DOHH2 (cell line): ENCODE results near the gene OR52N2.

Experiments
- H3F3A ChIP-seq: fragments of 200-600 bp; sonication (generic), shearing (Covaris generic); 2 replicates; pipeline ENCODE4 v1.6.0; 2016; ENCODE audit warnings: antibody characterized with exemption, mild to moderate bottlenecking; ENCODE audit not compliant: control insufficient read depth, insufficient read depth
- H3K27ac ChIP-seq: fragments of 200-600 bp; sonication (generic); 2 replicates; pipeline ENCODE4 v1.5.1; 2014; ENCODE audit warnings: low read depth, mild to moderate bottlenecking, low read length, moderate library complexity
- H3K27me3 ChIP-seq: fragments of 200-600 bp; sonication (generic); 2 replicates; pipeline ENCODE4 v1.6.1; 2014; ENCODE audit warnings: mild to moderate bottlenecking, low read length, mixed read lengths; ENCODE audit not compliant: control insufficient read depth
- H3K36me3 ChIP-seq: fragments of 200-600 bp; sonication (generic); 2 replicates; pipeline ENCODE4 v1.6.1; 2014; ENCODE audit warnings: mild to moderate bottlenecking, low read length, moderate library complexity, mixed read lengths; ENCODE audit not compliant: control insufficient read depth
- H3K4me1 ChIP-seq: fragments of 200-600 bp; sonication (generic); 2 replicates; pipeline ENCODE4 v1.6.1; 2014; ENCODE audit warnings: mild to moderate bottlenecking, low read length, mixed read lengths; ENCODE audit not compliant: control insufficient read depth
- H3K4me2 ChIP-seq: fragments of 200-600 bp; sonication (generic); 2 replicates; pipeline ENCODE4 v1.6.0; 2014; ENCODE audit warnings: mild to moderate bottlenecking, low read length, moderate library complexity
- H3K4me3 ChIP-seq: fragments of 200-600 bp; sonication (generic); 2 replicates; pipeline ENCODE4 v1.5.1; 2014; ENCODE audit warnings: mild to moderate bottlenecking, low read length, mixed read lengths
- H3K79me2 ChIP-seq: fragments of 200-600 bp; sonication (generic); 2 replicates; pipeline ENCODE4 v1.6.1; 2014; ENCODE audit warnings: mild to moderate bottlenecking, low read length, mixed read lengths; ENCODE audit not compliant: control insufficient read depth
- H3K9me2 ChIP-seq: fragments of 200-600 bp; sonication (generic); replicated peaks from 2 replicates; pipeline ENCODE4 v1.6.1; 2014; ENCODE audit warnings: mild to moderate bottlenecking, low read length, mixed read lengths; ENCODE audit not compliant: control insufficient read depth
- H3K9me3 ChIP-seq: fragments of 200-600 bp; sonication (generic); 2 replicates; pipeline ENCODE4 v1.6.1; 2014; ENCODE audit warnings: antibody characterized with exemption, low read length, mixed read lengths; ENCODE audit not compliant: control insufficient read depth, insufficient read depth
- H4K20me1 ChIP-seq: fragments of 200-600 bp; sonication (generic); 2 replicates; pipeline ENCODE4 v1.6.0; 2014; ENCODE audit warnings: low read depth, mild to moderate bottlenecking, antibody characterized with exemption, low read length, moderate library complexity; ENCODE audit not compliant: control insufficient read depth, insufficient read depth
- CTCF ChIP-seq: fragments of 200-600 bp; sonication (generic); IDR thresholded peaks from one replicate; pipeline ENCODE4 v1.5.1; 2014; ENCODE audit warnings: antibody characterized with exemption, mild to moderate bottlenecking, low read depth, low read length; ENCODE audit not compliant: poor library complexity, severe bottlenecking
- EZH2phosphoT487 ChIP-seq: fragments of 200-600 bp; sonication (generic); IDR thresholded peaks from 2 replicates; pipeline ENCODE4 v1.6.1; 2017; ENCODE audit warnings: borderline replicate concordance, mild to moderate bottlenecking, antibody characterized with exemption, low read length, moderate library complexity, mixed read lengths

OR52N2 gene

GRCh38 chr11:5851002-5851401 is 42.3 kb downstream of the OR52N2 start:
- no peaks in the 10 kb centered on the region for H3K9me3 ChIP-seq
- no peaks in the 10 kb centered on the region for H3K4me1 ChIP-seq
- no peaks in the 10 kb centered on the region for H3F3A ChIP-seq
- H3K4me3 ChIP-seq, result no peak overlapping the region
- no peaks in the 10 kb centered on the region for H3K36me3 ChIP-seq
- H3K27ac ChIP-seq, result no peak overlapping the region
- no peaks in the 10 kb centered on the region for H3K27me3 ChIP-seq
- H3K79me2 ChIP-seq, result no peaks in the 10 kb centered on the region
- no peak overlapping the region for H3K4me2 ChIP-seq
- no peak for TF ChIP-seq CTCF
- TF ChIP-seq EZH2phosphoT487, result no peak
- no peaks in the 10 kb centered on the region for H3K9me2 ChIP-seq
- H4K20me1 ChIP-seq, result no peaks in the 10 kb centered on the region

GRCh38 chr11:5857590-5857989 is 48.9 kb downstream of the OR52N2 start, which contains the start of gene OR52E8:
OR52E8 (minus strand) TSS chr11:5857690; CDS start chr11:5857690, 0 bp downstream.
- Histone ChIP-seq H3K4me3 (no peak within 1 kb of the TSS), H3K27ac (no peak within 1 kb of the TSS), H3K4me2 (no peak within 1 kb of the TSS), H3K27me3 (no peaks in the 10 kb centered on the region), H4K20me1 (no peaks in the 10 kb centered on the region), H3K9me3 (no peaks in the 10 kb centered on the region), H3K4me1 (no peaks in the 10 kb centered on the region), H3K36me3 (no peaks in the 10 kb centered on the region), H3K9me2 (no peaks in the 10 kb centered on the region), H3F3A (no peaks in the 10 kb centered on the region), H3K79me2 (no peaks in the 10 kb centered on the region)
- TF ChIP-seq CTCF, result no peak
- TF ChIP-seq EZH2phosphoT487, result no peak

GRCh38 chr11:5865826-5866225 is 57.1 kb downstream of the OR52N2 start:
- no peaks in the 10 kb centered on the region for H3K27me3 ChIP-seq
- H3K27ac ChIP-seq, result no peak overlapping the region
- no peak overlapping the region for H3K4me2 ChIP-seq
- H3K36me3 ChIP-seq, result no peaks in the 10 kb centered on the region
- no peak for TF ChIP-seq CTCF
- TF ChIP-seq EZH2phosphoT487, result no peak
- no peaks in the 10 kb centered on the region for H3K79me2 ChIP-seq
- H3F3A ChIP-seq, result no peaks in the 10 kb centered on the region
- H3K4me1 ChIP-seq, result no peaks in the 10 kb centered on the region
- H4K20me1 ChIP-seq, result no peaks in the 10 kb centered on the region
- no peaks in the 10 kb centered on the region for H3K9me3 ChIP-seq
- no peaks in the 10 kb centered on the region for H3K9me2 ChIP-seq
- H3K4me3 ChIP-seq, result no peak overlapping the region
